A673 (cell line): ENCODE data around the gene CACNA2D4. TPM values are rescaled to one million over a fixed set of nuclear protein-coding genes. Genes with fewer than 3 reads are reported as not detected.

Experiments used
- BruUV-seq: library from RNA; stranded (reverse); fragments of 400-500 nt; replicated peaks from 2 replicates; lab custom pipeline; 2021; lab: Mats Ljungman, UMichigan
- CTCF ChIA-PET: fragments of 300-600 bp; sonication (Branson Sonifier 250); formaldehyde crosslinking; loops from one replicate; lab custom pipeline; 2022; ENCODE audit warnings: antibody characterized with exemption; lab: Charles Lee
- POLR2A ChIA-PET: fragments of 300-600 bp; sonication (Branson Sonifier 250); formaldehyde crosslinking; loops from one replicate; lab custom pipeline; 2022; ENCODE audit warnings: antibody characterized with exemption; ENCODE audit not compliant: low non-redundant PET; lab: Charles Lee
- DNase-seq: peaks from one replicate; pipeline ENCODE4 v3.0.0-alpha.2; 2015; ENCODE audit warnings: low spot score
- H3K27ac ChIP-seq: fragments of 200-600 bp; sonication (generic); 2 replicates; pipeline ENCODE4 v1.5.1; 2016; ENCODE audit warnings: mixed run types, low read depth, mild to moderate bottlenecking, mixed read lengths, antibody characterized with exemption, low read length; ENCODE audit not compliant: poor library complexity, severe bottlenecking
- H3K27me3 ChIP-seq: fragments of 200-600 bp; sonication (generic); replicated peaks from 2 replicates; pipeline ENCODE4 v1.6.1; 2017; ENCODE audit warnings: mixed run types, low read depth, mild to moderate bottlenecking, mixed read lengths, antibody characterized with exemption, low read length; ENCODE audit not compliant: insufficient read depth, poor library complexity
- H3K36me3 ChIP-seq: fragments of 200-600 bp; sonication (generic); 2 replicates; pipeline ENCODE4 v1.6.1; 2016; ENCODE audit warnings: mixed run types, mild to moderate bottlenecking, mixed read lengths, antibody characterized with exemption, low read length; ENCODE audit not compliant: insufficient read depth, poor library complexity, severe bottlenecking
- H3K4me1 ChIP-seq: fragments of 200-600 bp; sonication (generic); 2 replicates; pipeline ENCODE4 v1.6.1; 2017; ENCODE audit warnings: mixed run types, mild to moderate bottlenecking, mixed read lengths, antibody characterized with exemption, low read length; ENCODE audit not compliant: insufficient read depth, poor library complexity, severe bottlenecking
- H3K4me3 ChIP-seq: fragments of 200-600 bp; sonication (generic); 2 replicates; pipeline ENCODE4 v1.5.1; 2016; ENCODE audit warnings: low read depth, mixed run types, mild to moderate bottlenecking, mixed read lengths, low read length; ENCODE audit not compliant: poor library complexity, severe bottlenecking
- H3K9me3 ChIP-seq: fragments of 200-600 bp; sonication (generic); 2 replicates; pipeline ENCODE4 v1.6.1; 2016; ENCODE audit warnings: mixed run types, low read depth, mild to moderate bottlenecking, mixed read lengths, antibody characterized with exemption, low read length; ENCODE audit not compliant: poor library complexity, severe bottlenecking
- EZH2 ChIP-seq: fragments of 200-600 bp; sonication (generic); IDR thresholded peaks from 2 replicates; pipeline ENCODE4 v1.6.1; 2017; ENCODE audit warnings: borderline replicate concordance, low read depth, mild to moderate bottlenecking, mixed read lengths, antibody characterized with exemption, low read length; ENCODE audit not compliant: poor library complexity, severe bottlenecking
- intact Hi-C: fragments of 100-400 bp; cut with micrococcal nuclease; formaldehyde crosslinking; loops from one replicate; pipeline ENCODE4 v1.10.0; 2022; ENCODE audit not compliant: unreplicated experiment
- total RNA-seq: library from RNA; stranded (reverse); gene quantifications from 2 replicates; pipeline ENCODE4 v1.2.3, GENCODE V29; 2021
- TF ChIP-seq, protein P1 (sequence below): fragments of 300-800, 200-600 bp; sonication (generic); conservative IDR thresholded peaks from 2 replicates; pipeline ENCODE4 v1.5.1; 2017; ENCODE audit warnings: low read depth, mild to moderate bottlenecking, antibody characterized with exemption, low read length, moderate library complexity, mixed read lengths

The CACNA2D4 gene
- total RNA-seq, 1 experiment from 2014 or later = 0.41 TPM

GRCh38 chr12:1840981-1841425 is 77.4 kb downstream of the CACNA2D4 start:
- BruUV-seq = no TSS peak
- ChIA-PET POLR2A (no interaction called here), CTCF (interaction anchor here (1.1 kb wide), 1 partner anchor 99 kb away, joined by 3 read pairs; no protein-coding TSS in a partner anchor)
- intact Hi-C loops = no loop called here
- DNase-seq = no peak
- Histone ChIP-seq H3K9me3 (no peaks in the 10 kb centered on the region), H3K27ac (no peak overlapping the region), H3K4me3 (no peak overlapping the region), H3K4me1 (peaks cover 47% of the 10 kb centered on the region), H3K27me3 (no peaks in the 10 kb centered on the region), H3K36me3 (no peaks in the 10 kb centered on the region)
- TF ChIP-seq EZH2 = no peak
- TF ChIP-seq, protein P1, sequence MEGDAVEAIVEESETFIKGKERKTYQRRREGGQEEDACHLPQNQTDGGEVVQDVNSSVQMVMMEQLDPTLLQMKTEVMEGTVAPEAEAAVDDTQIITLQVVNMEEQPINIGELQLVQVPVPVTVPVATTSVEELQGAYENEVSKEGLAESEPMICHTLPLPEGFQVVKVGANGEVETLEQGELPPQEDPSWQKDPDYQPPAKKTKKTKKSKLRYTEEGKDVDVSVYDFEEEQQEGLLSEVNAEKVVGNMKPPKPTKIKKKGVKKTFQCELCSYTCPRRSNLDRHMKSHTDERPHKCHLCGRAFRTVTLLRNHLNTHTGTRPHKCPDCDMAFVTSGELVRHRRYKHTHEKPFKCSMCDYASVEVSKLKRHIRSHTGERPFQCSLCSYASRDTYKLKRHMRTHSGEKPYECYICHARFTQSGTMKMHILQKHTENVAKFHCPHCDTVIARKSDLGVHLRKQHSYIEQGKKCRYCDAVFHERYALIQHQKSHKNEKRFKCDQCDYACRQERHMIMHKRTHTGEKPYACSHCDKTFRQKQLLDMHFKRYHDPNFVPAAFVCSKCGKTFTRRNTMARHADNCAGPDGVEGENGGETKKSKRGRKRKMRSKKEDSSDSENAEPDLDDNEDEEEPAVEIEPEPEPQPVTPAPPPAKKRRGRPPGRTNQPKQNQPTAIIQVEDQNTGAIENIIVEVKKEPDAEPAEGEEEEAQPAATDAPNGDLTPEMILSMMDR = no peak

DNA sequence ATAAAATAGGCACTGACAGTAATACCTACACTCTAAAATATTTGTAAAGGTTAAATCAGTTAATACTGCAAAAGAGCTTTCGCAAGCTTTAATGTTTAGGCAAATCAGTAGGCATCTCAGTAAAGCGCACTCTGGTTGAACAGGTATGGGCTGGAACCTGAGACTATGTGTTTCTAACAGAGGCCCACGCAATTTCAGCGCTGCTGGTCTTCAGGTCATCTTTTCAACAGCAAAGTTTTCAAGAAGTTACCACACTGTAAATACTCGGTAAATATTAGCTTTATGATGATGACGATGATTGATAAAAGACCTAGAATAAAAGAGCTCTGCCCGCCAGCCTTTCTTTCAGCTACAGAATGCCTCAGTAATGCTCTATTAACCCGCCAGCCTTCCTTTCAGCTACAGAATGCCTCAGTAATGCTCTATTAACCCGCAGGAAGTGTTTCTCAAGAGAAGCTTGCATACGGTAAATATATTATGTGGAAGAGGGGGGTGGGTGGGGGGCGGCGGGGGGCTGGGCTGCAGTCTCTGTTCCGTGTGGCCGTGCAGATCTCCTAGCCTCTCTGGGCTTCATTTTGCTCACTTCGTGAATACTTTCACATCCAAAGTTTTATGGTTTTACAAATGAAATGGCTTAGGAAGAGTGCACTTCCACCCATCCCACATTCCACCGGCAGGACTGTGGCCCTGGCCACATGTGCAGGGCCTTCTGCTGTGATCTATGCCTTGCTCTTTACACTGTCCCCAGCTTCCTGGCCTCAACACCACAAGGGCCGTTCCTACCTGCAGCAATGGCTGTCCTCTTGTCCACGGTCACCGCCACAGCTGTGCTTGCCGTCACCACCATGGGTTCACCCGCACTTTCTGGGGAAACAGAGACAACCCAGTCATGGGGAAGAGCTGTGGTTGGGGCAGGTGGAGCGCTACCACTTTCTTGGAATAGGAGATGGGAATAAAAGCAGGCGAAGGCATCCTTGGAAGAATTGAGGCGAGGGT is 78.2 kb downstream of the CACNA2D4 start:
- ChIA-PET CTCF (interaction anchor here (1.1 kb wide), 1 partner anchor 100 kb away, joined by 3 read pairs; no protein-coding TSS in a partner anchor), POLR2A (interaction anchor here (0.6 kb wide), 1 partner anchor 72 kb away, joined by 4 read pairs; no protein-coding TSS in a partner anchor)
- H3K27ac ChIP-seq = no peak overlapping the region
- no peak overlapping the region for H3K4me3 ChIP-seq
- H3K4me1 ChIP-seq = peaks cover 47% of the 10 kb centered on the region
- H3K36me3 ChIP-seq = no peaks in the 10 kb centered on the region
- no peaks in the 10 kb centered on the region for H3K9me3 ChIP-seq
- peak; percentile 61 for DNase-seq
- H3K27me3 ChIP-seq = no peaks in the 10 kb centered on the region
- BruUV-seq = no TSS peak
- TF ChIP-seq, protein P1 = no peak
- TF ChIP-seq EZH2 = no peak
- intact Hi-C loops = no loop called here

DNA sequence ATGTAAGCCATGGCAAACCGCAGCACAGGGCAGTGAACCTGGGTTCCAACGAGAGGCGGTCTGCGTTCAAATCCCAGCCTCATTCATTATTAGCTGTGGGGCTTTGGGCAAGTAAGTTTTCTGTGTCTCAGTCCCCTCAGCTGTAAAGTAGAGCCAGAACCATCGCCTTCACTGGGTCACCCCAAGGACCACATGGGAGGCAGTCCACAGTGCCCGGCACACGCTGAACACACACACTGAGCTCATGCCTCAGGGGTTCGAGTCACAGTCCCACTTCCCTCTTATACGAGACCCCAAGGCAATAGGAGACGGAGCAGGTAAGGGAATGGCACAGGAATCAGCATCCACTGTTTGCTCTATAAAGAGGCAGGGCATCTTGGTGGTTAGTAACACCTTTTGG is 79.0 kb downstream of the CACNA2D4 start:
- Histone ChIP-seq H3K27ac (no peak overlapping the region), H3K4me1 (peaks cover 41% of the 10 kb centered on the region), H3K36me3 (no peaks in the 10 kb centered on the region), H3K4me3 (no peak overlapping the region), H3K27me3 (no peaks in the 10 kb centered on the region), H3K9me3 (no peaks in the 10 kb centered on the region)
- ChIA-PET CTCF (no interaction called here), POLR2A (interaction anchor here (0.6 kb wide), 1 partner anchor 73 kb away, joined by 4 read pairs; no protein-coding TSS in a partner anchor)
- no TSS peak for BruUV-seq
- intact Hi-C loops = no loop called here
- TF ChIP-seq, protein P1 = no peak
- TF ChIP-seq EZH2 = no peak
- DNase-seq = no peak
